Esophagus muscularis mucosa (tissue), 4 donors: Measurements from ENCODE around the gene PIK3R2. TPM values are rescaled to one million over a fixed set of nuclear protein-coding genes. Genes with fewer than 3 reads are reported as not detected.

ENCODE experiments used
- DNase-seq: peaks from one replicate; pipeline ENCODE4 v3.0.0-alpha.2; 2017; ENCODE audit errors: extremely low spot score
- H3K27ac ChIP-seq, 4 donors: fragments of 200-600 bp; sonication (generic); replicated peaks in 1 of 4; 1 replicate in 3 of 4; 2 replicates in 1 of 4; pipeline ENCODE4 v1.5.1; 2016 to 2019; ENCODE audit warnings: mild to moderate bottlenecking in 1 of 4
- H3K27me3 ChIP-seq, 4 donors: fragments of 200-600 bp; sonication (generic); one replicate each; pipeline versions ENCODE4 v1.5.1 to v1.6.0; 2016 to 2019
- H3K36me3 ChIP-seq, 4 donors: fragments of 200-600 bp; sonication (generic); one replicate each; pipeline ENCODE4 v1.5.1; 2016 to 2019
- H3K4me1 ChIP-seq, 4 donors: fragments of 200-600 bp; sonication (generic); one replicate each; pipeline ENCODE4 v1.5.1; 2016 to 2019
- H3K4me3 ChIP-seq, 4 donors: fragments of 200-600 bp; sonication (generic); 1 replicate in 2 of 4; 2 replicates in 2 of 4; pipeline ENCODE4 v1.5.1; 2016 to 2019; ENCODE audit warnings: mild to moderate bottlenecking in 4 of 4, moderate library complexity in 1 of 4
- H3K9me3 ChIP-seq, 4 donors: fragments of 200-600 bp; sonication (generic); 1 replicate in 3 of 4; 2 replicates in 1 of 4; pipeline ENCODE4 v1.5.1; 2016 to 2019
- EP300 ChIP-seq: sonication (generic); formaldehyde crosslinking; IDR thresholded peaks from one replicate; pipeline ENCODE4 v1.6.1; 2017; ENCODE audit warnings: antibody characterized with exemption
- POLR2A ChIP-seq: fragments of 450-650 bp; IDR thresholded peaks from one replicate; pipeline ENCODE4 v1.6.1; 2017; ENCODE audit warnings: antibody characterized with exemption, moderate library complexity, mild to moderate bottlenecking, low read depth
- POLR2AphosphoS5 ChIP-seq, 2 donors: sonication (generic); formaldehyde crosslinking; IDR thresholded peaks; one replicate each; pipeline ENCODE4 v1.6.1; 2017; ENCODE audit warnings: antibody characterized with exemption in 2 of 2
- WGBS: methylation state at CpG from one replicate; pipeline ENCODE4 v1.1.5; 2018; 5-methylcytosine and 5-hydroxymethylcytosine counted together
- intact Hi-C: fragments of 100-400 bp; cut with DNase I; formaldehyde crosslinking; loops from one replicate; pipeline ENCODE4 v1.15.1; 2023
- total RNA-seq, 4 donors: library from RNA; depleted of rRNA; stranded (reverse); fragments of >200 nt; gene quantifications; one replicate each; pipeline versions ENCODE4 v1.1.0 to v1.2.1, GENCODE V29; 2016
- TF ChIP-seq, protein P1 (sequence below), 3 experiments: fragments of 200-600 bp in 2 of 3; fragments of 450-650 bp in 1 of 3; sonication (generic) in 2 of 3; IDR thresholded peaks; one replicate each; pipeline ENCODE4 v1.5.1; 2017 to 2019; ENCODE audit warnings: antibody characterized with exemption in 3 of 3, mild to moderate bottlenecking in 2 of 3, moderate library complexity in 1 of 3

Gene PIK3R2
- total RNA-seq, 4 donors from 2014 or later: 4.2 to 32.2 (median 19.4) TPM

GRCh38 chr19:18159810-18160209 is 6.8 kb downstream of the PIK3R2 start:
- no peak overlapping the region for H3K4me3 ChIP-seq
- H3K36me3 ChIP-seq: peaks cover 23 to 40% (median 29%) of the 10 kb centered on the region in 4 donors
- H3K4me1 ChIP-seq: peaks cover 40 to 62% (median 53%) of the 10 kb centered on the region in 4 donors
- 96% methylated on average over 10 of the region's 10 CpGs for WGBS
- H3K27ac ChIP-seq: peak overlapping the region in 3 of 4 donors; percentile 79 to 84 (median 84)
- no peaks in the 10 kb centered on the region for H3K9me3 ChIP-seq
- no peaks in the 10 kb centered on the region for H3K27me3 ChIP-seq
- TF ChIP-seq POLR2AphosphoS5 (IDR thresholded peaks at IDR 0.05): no peak
- TF ChIP-seq, protein P1, sequence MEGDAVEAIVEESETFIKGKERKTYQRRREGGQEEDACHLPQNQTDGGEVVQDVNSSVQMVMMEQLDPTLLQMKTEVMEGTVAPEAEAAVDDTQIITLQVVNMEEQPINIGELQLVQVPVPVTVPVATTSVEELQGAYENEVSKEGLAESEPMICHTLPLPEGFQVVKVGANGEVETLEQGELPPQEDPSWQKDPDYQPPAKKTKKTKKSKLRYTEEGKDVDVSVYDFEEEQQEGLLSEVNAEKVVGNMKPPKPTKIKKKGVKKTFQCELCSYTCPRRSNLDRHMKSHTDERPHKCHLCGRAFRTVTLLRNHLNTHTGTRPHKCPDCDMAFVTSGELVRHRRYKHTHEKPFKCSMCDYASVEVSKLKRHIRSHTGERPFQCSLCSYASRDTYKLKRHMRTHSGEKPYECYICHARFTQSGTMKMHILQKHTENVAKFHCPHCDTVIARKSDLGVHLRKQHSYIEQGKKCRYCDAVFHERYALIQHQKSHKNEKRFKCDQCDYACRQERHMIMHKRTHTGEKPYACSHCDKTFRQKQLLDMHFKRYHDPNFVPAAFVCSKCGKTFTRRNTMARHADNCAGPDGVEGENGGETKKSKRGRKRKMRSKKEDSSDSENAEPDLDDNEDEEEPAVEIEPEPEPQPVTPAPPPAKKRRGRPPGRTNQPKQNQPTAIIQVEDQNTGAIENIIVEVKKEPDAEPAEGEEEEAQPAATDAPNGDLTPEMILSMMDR (IDR thresholded peaks at IDR 0.05): no peak
- TF ChIP-seq EP300: no peak
- no peak for TF ChIP-seq POLR2A
- intact Hi-C loops: loop anchor here (10.0 kb wide), 1 partner anchor 155 kb away; the partner anchor contains the start of gene ARRDC2
- DNase-seq: no peak

- Histone ChIP-seq H3K4me1 (peaks cover 40 to 55% (median 46%) of the 10 kb centered on the region in 4 donors), H3K36me3 (peaks cover 20 to 45% (median 33%) of the 10 kb centered on the region in 4 donors), H3K27ac (peak overlapping the region; percentile 79 to 84 (median 82)), H3K9me3 (no peaks in the 10 kb centered on the region), H3K27me3 (no peaks in the 10 kb centered on the region), H3K4me3 (peak overlapping the region; percentile 53 to 61 (median 59))
- TF ChIP-seq POLR2AphosphoS5 (IDR thresholded peaks at IDR 0.05) (no peak), POLR2A (no peak), EP300 (no peak)
- TF ChIP-seq, protein P1 (IDR thresholded peaks at IDR 0.05): no peak
- WGBS: 83% methylated on average over 2 of the region's 13 CpGs
- no peak for DNase-seq
- intact Hi-C loops: no loop called here
These were observed 7.6 kb downstream of the PIK3R2 start for GRCh38 chr19:18160493-18160970.

- H3K27me3 ChIP-seq: no peaks in the 10 kb centered on the region
- DNase-seq: no peak
- peak overlapping the region; percentile 53 to 61 (median 59) for H3K4me3 ChIP-seq
- TF ChIP-seq, protein P1 (IDR thresholded peaks at IDR 0.05): peak; percentile 62 to 83 (median 82)
- TF ChIP-seq POLR2A (no peak), EP300 (no peak)
- peaks cover 35 to 49% (median 41%) of the 10 kb centered on the region in 4 donors for H3K4me1 ChIP-seq
- H3K36me3 ChIP-seq: peaks cover 20 to 45% (median 33%) of the 10 kb centered on the region in 4 donors
- no peaks in the 10 kb centered on the region for H3K9me3 ChIP-seq
- intact Hi-C loops: no loop called here
- peak overlapping the region; percentile 79 to 84 (median 82) for H3K27ac ChIP-seq
- no CpG with 5 or more reads among the region's 66 CpGs for WGBS
These were observed 8.1 kb downstream of the PIK3R2 start for GRCh38 chr19:18160971-18161635.

DNA sequence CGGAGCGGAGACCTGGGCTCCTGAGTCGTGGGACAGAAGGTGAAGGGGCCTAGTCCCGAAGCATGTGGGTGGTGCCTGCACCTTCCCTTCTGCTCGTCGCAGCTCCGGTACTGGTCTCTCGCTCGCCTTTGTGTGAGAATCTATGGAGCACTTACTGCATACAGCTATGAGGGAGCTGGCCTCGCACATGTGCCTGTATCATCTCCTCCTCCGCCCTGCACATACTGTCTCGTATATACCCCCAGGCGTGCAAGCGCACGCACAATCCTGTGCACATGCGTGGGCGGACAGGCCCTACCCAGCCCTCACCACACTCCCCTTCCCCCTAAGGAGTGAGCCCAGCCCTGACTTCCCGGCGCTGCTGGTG is 8.7 kb downstream of the PIK3R2 start:
- peak overlapping the region; percentile 53 to 61 (median 59) for H3K4me3 ChIP-seq
- DNase-seq: no peak
- peak overlapping the region in 3 of 4 donors; percentile 80 to 84 (median 84) for H3K27ac ChIP-seq
- H3K36me3 ChIP-seq: peaks cover 25 to 49% (median 37%) of the 10 kb centered on the region in 4 donors
- H3K4me1 ChIP-seq: peaks cover 29 to 44% (median 36%) of the 10 kb centered on the region in 4 donors
- TF ChIP-seq POLR2AphosphoS5 (IDR thresholded peaks at IDR 0.05): no peak
- no peak for TF ChIP-seq POLR2A
- TF ChIP-seq EP300: no peak
- no peaks in the 10 kb centered on the region for H3K9me3 ChIP-seq
- 55% methylated on average over 15 of the region's 19 CpGs for WGBS
- intact Hi-C loops: no loop called here
- no peaks in the 10 kb centered on the region for H3K27me3 ChIP-seq

DNA sequence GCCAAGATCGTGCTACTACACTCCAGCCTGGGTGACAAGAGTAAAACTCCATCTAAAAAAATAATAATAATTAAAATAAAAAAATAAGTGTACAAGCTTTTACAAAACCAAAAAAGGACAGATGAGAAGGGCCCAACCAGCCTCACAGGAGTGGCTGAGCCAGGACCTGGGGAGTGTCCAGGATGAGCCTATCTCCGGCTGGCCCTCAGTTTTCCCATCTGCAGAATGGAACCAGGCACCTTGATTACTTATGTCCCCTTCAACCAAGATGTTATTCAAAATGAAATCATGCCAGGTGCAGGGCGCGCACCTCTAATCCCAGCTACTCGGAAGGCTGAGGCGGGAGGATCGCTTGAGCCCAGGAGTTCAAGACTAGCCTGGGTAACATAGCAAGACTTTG is 11.1 kb downstream of the PIK3R2 start:
- no peak for TF ChIP-seq EP300
- TF ChIP-seq POLR2AphosphoS5 (IDR thresholded peaks at IDR 0.05): no peak
- no peak for TF ChIP-seq POLR2A
- TF ChIP-seq, protein P1 (IDR thresholded peaks at IDR 0.05): no peak
- no peak overlapping the region for H3K27ac ChIP-seq
- H3K27me3 ChIP-seq: no peaks in the 10 kb centered on the region
- peaks cover 38 to 74% (median 60%) of the 10 kb centered on the region in 4 donors for H3K36me3 ChIP-seq
- peaks cover 15 to 28% (median 19%) of the 10 kb centered on the region in 4 donors for H3K4me1 ChIP-seq
- no peak for DNase-seq
- intact Hi-C loops: no loop called here
- H3K4me3 ChIP-seq: no peak overlapping the region
- WGBS: 93% methylated on average over 7 of the region's 7 CpGs
- no peaks in the 10 kb centered on the region for H3K9me3 ChIP-seq
